HuH-7.5 (cell line): Measurements from ENCODE around the gene TMEM181.
"Not testable (repeated sequence)": the region's sequence is repeated elsewhere in the genome, so short reads cannot be mapped to it uniquely, and the experiment has no call there.

Experiments
- DNase-seq: peaks from one replicate; pipeline ENCODE4 v3.0.0; 2011; ENCODE audit warnings: low spot score

Gene TMEM181

DNA sequence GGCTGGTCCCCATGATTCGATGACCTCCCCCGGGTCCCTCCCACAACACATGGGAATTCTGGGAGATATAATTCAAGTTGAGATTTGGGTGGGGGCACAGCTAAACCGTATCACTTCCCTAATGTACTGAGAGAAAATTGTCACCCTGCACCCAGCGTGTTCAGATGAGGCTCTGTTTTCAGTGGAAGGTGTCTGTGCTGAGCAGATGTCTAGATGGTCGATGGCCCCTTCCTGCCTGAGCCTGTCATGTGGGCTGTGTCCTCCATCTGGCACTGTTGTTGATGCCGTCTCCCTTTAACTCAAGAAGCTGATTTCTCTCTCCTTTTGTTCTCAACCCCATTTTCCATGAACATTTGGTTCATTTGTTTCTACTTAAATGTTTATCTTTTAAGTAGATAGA lies 37.0 kb downstream of the TMEM181 start:
- DNase-seq, result no peak

GRCh38 chr6:158597565-158597964 lies 37.7 kb downstream of the TMEM181 start:
- no peak for DNase-seq

- DNase-seq, result no peak
Observed at GRCh38 chr6:158599635-158600034, 39.7 kb downstream of the TMEM181 start.

GRCh38 chr6:158603261-158604047 lies 43.6 kb downstream of the TMEM181 start:
- no peak for DNase-seq

- no peak for DNase-seq
Observed at GRCh38 chr6:158604048-158604406, 44.1 kb downstream of the TMEM181 start.

GRCh38 chr6:158605266-158605878 lies 45.5 kb downstream of the TMEM181 start:
- DNase-seq, result peak; percentile 74

DNA sequence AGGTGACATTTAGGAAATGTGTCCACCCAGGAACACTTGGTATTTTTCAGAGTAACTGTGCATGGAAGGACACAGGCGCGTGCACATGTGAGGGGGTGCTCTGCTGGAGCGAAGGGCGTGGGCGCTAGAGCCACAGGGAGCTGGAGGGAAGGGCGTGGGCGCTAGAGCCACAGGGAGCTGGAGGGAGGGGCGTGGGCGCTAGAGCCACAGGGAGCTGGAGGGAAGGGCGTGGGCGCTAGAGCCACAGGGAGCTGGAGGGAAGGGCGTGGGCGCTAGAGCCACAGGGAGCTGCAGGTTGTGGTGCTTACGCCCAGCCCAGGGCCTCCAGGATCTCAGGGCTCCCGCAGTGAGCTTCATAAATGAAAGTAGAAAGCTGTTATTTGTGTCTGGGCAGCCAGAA lies 46.1 kb downstream of the TMEM181 start:
- DNase-seq, result not testable (repeated sequence)

GRCh38 chr6:158606935-158607334 lies 47.0 kb downstream of the TMEM181 start:
- no peak for DNase-seq

- no peak for DNase-seq
Observed at GRCh38 chr6:158607411-158608170, 47.7 kb downstream of the TMEM181 start.

- DNase-seq, result no peak
Observed at GRCh38 chr6:158608221-158608620, 48.3 kb downstream of the TMEM181 start.

DNA sequence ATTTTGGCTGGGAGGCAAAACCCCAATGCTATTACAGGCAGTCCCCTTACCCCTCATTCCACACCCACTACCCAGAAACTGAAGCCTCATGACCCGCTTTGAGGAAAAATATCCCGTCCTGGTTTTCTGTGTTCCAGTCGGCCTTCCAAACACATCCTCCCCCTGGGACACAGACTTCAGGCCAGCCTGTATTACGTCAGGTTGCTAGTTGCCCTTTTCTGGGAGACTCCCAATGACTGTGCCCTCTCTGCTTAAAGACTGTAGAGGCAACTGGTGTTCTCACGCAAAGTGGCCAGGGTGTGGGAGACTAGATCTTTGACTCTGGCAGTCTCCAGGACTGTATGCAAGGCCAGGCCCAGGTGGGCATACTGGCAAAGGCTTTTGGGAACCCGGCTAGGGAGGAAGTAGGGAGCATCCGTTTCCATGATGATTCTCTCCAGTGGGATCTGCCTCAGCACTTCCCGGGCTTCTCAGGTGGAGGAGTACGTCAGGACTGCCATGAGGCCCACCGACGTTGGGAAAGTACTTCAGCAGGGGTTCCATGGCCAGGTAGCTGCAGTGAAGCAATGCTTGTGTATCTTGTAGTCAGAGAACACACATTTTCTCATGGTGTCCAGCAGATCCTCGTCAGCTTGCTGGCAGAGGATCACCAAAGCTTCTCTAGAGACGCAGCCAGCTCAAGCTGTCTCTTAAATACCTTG lies 49.7 kb downstream of the TMEM181 start:
- DNase-seq, result no peak

- DNase-seq, result no peak
Observed at GRCh38 chr6:158610319-158610968, 50.6 kb downstream of the TMEM181 start.

DNA sequence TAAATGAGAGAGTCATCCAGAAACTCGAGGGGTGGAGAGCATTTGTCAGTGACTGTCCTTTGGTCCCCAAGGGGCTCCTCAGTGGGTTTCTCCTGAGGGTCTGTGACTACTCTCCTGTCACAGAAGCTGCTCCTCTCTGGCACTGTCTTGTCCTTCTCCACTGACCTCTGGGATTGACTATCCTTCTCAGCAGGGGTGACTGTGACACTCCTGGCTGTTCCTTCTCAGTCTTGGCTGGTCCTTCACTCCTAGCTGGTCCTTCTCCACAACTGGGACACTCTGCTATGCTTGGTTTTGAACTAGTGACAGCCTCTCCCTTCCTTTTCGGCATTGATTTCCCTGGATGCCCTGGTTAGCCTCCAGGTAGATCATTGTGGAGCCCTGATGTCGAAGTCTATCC lies 51.1 kb downstream of the TMEM181 start:
- DNase-seq, result no peak

GRCh38 chr6:158611541-158612370 lies 51.9 kb downstream of the TMEM181 start:
- no peak for DNase-seq

DNA sequence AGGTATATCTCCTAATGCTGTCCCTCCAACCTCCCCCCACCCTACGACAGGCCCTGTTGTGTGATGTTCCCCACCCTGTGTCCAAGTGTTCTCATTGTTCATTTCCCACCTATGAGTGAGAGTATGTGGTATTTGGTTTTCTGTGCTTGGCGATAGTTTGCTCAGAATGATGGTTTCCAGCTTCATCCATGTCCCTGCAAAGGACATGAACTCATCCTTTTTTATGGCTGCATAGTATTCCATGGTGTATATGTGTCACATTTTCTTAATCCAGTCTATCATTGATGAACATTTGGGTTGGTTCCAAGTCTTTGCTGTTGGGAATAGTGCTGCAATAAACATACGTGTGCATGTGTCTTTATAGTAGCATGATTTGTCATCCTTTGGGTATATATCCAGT lies 54.7 kb downstream of the TMEM181 start:
- not testable (repeated sequence) for DNase-seq

DNA sequence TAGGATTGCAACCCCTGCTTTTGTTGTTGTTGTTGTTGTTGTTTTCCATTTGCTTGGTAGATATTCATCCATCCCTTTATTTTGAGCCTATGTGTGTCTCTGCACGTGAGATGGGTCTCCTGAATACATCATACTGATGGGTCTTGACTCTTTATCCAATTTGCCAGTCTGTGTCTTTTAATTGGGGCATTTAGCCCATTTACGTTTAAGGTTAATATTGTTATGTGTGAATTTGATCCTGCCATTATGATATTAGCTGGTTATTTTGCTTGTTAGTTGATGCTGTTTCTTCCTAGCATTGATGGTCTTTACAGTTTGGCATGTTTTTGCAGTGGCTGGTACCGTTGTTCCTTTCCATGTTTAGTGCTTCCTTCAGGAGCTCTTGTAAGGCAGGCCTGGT lies 58.4 kb downstream of the TMEM181 start:
- not testable (repeated sequence) for DNase-seq

- DNase-seq, result no peak
Observed at GRCh38 chr6:158619922-158620801, 60.3 kb downstream of the TMEM181 start.

- DNase-seq, result no peak
Observed at GRCh38 chr6:158620963-158621693, 61.2 kb downstream of the TMEM181 start.
